8988T (cell line): ENCODE data around the gene SYS1.

ENCODE experiments used
- DNase-seq: peaks from one replicate; pipeline ENCODE4 v3.0.0; 2011

SYS1 gene

GRCh38 chr20:45392733-45393132, 29.8 kb downstream of the SYS1 start:
- DNase-seq, result no peak

DNA sequence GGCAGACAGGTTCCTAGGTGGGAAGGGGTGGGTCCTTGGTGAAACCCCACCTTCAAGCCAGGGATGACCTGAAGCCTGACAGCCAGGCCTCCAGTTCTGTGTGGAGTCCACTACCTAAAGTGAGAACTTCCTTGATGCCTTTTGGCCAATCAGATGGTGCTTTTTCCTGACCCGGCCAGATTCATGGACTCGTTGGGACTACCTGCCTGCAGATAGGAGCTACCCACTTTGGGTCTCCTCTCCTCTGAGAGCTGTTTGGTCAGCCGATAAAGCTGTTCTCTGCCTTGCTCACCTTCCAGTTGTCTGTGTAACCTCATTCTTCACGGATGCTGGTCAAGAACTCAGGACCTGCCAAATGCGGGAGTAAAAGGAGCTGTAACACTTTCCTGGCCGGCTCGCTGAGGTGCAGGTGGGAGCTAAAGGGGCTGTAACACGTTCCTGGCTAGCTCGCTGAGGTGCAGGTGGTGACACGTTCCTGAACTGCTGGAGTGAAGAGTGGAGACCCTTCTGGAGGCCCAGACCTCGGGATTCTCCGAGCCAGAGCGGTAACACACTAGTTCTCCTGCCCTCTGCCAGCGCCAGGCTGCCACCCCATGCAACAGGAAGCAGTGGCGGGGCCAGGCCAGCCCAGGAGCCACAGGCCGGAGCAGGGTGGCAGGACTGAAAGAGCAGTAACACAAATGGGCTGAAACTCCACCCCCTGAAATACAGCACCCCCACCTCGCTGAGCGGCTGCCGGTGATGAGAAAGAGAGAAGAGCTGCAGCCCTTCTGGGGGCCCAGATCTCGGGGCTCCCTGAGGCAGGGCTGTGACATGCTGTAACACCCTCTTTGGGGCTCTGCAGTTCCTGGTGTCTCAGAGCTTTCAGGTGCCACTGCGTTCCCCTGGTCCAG, 31.5 kb downstream of the SYS1 start:
- DNase-seq, result no peak

- no peak for DNase-seq
Observed at GRCh38 chr20:45395114-45395415, 32.1 kb downstream of the SYS1 start.

DNA sequence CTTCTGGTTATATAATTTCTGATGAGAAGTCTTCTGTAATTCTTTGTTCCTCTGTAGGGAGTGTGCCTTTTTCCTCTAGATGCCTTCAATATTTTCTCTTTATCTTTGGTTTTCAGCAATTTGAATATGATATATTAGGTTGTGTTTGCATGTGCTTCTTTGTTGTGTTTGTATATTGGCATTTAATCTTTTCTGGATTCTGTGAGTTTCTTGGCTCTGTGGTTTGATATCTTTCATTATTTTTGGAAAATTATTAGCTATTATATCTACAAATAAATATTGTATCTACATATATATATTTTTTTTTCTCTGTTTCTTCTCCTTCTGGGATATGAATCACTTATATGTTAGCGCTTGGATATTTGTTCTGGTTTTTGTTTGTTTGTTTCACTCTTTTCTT, 36.1 kb downstream of the SYS1 start:
- no peak for DNase-seq

GRCh38 chr20:45400346-45401031, 37.5 kb downstream of the SYS1 start:
- no peak for DNase-seq

DNA sequence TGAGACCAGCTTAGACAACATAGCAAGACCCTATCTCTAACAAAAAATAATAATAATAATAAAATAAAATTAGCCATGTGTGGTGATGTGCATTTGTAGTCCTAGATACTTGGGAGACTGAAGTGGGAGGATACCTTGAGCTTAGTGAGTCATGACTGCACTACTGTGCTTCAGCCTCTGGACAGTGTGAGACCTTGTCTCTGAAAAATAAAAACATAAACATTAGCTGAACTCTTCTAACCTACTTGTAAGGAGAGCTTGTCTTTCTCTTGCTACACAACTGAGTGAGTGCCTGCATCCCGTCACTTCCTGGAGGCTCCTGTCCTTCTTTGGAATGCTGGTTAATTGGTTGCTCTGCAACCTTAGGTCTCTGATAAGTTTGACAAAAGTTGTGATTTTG, 40.0 kb downstream of the SYS1 start:
- no peak for DNase-seq

DNA sequence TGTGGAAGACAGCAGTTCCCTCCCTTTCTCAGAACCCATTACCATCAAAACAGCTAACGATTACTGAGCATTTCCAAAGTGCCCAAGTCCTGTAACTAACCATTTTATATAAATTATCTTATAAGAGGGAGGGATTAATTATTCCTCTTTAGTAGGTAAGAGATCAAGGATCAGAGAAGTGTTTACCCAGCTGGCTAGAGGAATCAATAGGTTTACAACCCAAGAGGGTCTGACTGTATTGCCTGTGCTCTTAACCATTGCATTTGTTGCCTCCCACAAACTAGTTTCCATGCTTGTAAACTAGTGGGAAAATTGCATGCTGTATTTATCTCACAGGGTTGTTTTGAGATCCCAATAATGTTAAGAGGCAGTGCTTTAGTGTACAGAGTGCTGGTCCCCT, 41.5 kb downstream of the SYS1 start:
- no peak for DNase-seq

DNA sequence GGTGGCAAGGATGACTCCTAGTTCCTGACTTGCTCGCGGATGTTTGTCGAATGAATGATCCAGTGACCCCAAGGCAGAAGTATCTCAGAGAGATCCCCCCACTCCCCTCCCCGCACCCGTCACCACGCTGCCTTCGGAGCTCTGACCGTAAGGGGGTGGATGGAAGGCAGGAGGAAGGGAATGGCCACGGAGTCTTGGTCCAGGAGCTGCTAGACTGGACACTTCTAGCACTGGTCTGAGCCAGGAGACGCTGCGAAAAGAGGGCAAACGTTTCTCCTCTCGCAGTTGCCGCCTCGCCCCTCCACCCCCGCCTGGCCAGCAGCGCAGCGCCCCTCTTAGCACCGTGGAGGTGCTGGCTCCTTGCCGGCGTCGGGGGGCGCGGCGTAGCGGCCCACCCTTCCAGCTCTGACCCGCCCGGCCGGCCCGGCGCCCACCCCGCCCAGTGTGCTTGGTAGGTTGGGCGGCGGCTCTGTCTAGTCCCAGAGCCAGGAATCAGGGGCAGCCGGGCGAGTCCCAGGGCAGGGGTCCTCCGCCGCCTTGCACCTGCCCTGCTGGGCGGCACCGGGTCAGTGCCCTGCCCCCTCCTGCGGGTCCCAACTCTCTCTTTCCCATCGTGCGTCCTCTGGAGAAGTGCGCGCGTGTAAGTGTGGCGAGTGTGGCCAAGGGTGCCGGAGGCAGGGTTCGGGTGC, 42.8 kb downstream of the SYS1 start:
- peak; percentile 47 for DNase-seq

DNA sequence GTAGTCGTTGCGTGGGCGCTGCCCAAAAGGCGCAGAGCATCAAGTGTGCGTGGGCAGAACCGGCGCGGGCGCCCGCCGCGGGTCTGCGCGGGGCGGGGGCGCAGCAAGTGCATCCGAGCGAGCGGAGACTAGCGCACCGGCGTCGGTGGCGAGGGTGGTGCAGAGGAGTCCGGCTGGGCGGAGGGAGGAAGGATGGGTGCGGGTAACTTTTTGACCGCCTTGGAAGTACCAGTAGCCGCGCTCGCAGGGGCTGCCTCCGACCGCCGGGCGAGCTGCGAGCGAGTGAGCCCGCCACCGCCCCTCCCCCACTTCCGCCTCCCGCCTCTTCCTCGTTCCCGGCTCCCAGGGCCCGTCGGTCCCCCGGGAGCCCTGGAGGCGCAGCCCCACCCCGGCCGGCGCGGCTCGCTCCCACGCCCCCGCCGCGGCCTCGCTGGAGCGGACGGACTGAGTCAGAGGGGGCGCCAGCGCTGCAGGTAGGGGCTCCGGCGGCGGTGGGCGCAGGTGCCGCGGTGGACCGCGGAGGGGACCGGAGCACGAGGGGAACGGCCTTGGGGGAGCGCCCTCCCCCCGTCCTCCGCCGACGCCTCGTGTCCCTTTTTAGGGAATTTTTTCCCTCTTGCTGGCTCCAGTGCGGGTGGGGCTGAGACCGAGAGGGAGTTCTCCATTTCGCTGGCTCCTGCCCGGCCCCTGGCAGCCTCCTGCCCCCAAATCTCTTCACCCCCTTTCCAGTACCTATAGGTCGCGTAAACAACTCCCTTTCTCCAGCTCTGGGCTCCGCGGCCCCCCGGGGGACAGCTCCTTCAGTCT, 43.5 kb downstream of the SYS1 start:
- peak; percentile 63 for DNase-seq

- DNase-seq, result no peak
Observed at GRCh38 chr20:45407067-45407745, 44.2 kb downstream of the SYS1 start.

GRCh38 chr20:45407783-45408645, 45.1 kb downstream of the SYS1 start, which contains the start of gene DBNDD2:
TSS of gene DBNDD2 (plus strand) at chr20:45408289. CDS start at chr20:45408468, 179 bp downstream.
- DNase-seq, result no peak

DNA sequence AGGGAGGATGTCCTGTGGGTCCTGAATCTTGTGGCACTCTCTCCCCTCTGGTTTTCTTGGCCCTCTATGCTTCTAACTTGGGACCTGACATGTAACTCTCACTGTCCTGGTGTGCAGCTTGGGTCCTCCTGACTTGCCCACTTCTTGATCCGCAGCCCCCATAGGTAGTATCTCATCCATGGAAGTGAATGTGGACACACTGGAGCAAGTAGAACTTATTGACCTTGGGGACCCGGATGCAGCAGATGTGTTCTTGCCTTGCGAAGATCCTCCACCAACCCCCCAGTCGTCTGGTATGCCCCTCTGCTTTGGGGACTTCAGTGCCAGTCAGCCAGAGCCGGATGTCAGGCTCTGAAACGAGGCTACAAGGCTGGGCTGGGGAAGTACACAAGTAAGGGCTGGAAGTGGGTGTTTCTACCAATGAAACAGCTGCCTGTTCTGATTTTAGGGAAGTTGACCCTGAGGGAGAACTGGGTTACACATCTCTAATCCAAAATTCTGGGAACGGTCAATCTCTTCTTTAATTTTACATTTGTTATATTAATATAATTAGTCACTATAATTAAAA, 45.8 kb downstream of the SYS1 start:
- no peak for DNase-seq

DNA sequence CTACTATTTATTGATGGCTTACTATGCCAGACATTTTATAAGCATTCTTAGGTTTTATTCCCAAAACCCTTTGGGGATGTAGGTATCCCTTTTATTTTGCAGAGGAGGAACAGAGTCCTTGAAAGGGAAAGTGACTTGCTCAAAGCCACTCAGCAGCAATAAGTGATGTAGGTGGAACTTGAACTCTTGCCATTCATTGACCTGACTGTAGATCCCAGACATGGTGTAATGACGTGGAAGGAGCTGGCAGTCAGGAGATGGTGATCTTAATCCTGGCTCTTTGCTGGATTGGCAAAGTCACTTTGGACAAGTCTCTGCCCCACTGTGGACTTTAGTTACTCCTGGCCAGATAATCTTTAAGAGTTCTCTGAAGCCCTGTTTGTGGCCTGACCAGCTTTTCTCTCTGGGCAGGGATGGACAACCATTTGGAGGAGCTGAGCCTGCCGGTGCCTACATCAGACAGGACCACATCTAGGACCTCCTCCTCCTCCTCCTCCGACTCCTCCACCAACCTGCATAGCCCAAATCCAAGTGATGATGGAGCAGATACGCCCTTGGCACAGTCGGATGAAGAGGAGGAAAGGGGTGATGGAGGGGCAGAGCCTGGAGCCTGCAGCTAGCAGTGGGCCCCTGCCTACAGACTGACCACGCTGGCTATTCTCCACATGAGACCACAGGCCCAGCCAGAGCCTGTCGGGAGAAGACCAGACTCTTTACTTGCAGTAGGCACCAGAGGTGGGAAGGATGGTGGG, 46.7 kb downstream of the SYS1 start:
- DNase-seq, result no peak

GRCh38 chr20:45410887-45411286, 47.9 kb downstream of the SYS1 start:
- DNase-seq, result no peak

GRCh38 chr20:45412653-45413052, 49.7 kb downstream of the SYS1 start:
- DNase-seq, result no peak

DNA sequence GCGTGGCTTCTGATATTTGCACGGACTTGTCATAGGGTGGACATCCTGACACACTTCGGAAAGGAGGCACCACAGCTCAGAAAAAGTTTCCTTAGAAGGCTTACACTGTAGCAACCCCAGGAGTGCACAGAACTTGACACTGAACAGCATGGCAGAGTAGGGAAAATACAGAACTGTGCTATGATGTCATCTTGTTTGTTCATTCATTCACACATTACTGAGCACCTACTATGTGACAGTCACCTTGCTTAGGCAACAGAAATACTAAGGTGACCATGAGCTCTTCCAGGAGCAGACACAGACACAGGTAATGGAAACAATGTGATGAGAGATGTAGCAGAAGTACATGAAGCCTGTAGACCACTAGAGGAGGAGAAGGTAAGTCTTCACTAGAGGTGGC, 50.5 kb downstream of the SYS1 start:
- DNase-seq, result no peak

DNA sequence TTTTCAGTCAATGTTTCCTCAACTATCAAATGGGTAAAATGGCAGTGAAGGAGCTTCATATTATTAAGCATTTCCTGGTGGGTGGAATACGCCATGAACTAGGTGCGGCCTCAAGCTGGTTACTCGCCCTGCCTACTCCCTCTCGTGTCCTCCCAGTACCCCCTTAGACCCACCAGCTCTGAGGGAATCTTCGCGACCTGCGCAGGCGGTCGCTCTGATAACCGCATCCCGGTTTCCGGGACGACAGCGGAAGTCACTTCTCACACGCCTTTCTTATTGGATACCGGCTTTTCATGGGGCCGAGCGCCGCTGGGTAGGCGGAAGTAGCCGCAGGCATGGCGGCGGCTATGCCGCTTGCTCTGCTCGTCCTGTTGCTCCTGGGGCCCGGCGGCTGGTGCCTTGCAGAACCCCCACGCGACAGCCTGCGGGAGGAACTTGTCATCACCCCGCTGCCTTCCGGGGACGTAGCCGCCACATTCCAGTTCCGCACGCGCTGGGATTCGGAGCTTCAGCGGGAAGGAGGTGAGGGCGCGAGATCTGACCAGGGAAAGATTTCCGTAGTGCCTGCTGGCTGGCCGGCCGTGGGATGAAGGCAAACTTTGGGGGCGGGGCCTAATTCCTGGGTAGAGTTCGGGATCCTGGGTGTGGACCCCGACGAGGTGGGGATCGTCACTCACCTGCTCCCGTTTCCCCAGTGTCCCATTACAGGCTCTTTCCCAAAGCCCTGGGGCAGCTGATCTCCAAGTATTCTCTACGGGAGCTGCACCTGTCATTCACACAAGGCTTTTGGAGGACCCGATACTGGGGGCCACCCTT, 53.1 kb downstream of the SYS1 start, which contains the start of gene PIGT:
Gene PIGT (plus strand): TSS at position 320 of the 816 bp plus-strand sequence. CDS start 16 bp downstream, at position 336.
- peak; percentile 47 for DNase-seq

DNA sequence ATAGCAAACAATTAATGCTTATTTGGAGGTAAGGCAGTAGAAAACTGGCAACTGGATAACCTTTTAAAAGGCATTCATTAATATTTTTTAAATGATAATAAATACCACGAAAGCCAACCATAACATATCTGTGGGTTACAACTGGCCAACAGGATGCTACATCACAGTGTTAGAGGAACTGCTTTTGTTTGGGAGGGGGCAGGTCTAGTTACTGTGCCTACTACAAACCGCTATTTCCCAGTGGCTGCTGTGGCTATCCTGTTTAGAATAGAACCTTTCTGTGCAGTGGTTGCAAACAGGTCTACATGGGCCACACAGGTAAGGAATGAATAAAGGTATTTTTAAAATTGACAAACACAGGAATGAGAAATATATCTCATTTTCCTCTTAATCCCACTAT, 54.0 kb downstream of the SYS1 start:
- no peak for DNase-seq
